Osteoblast (primary cell): Measurements from ENCODE around the gene OPA1. TPM values are rescaled to one million over a fixed set of nuclear protein-coding genes. Genes with fewer than 3 reads are reported as not detected.

ENCODE experiments used
- DNase-seq: peaks from one replicate; pipeline ENCODE4 v3.0.0; 2011; ENCODE audit warnings: low spot score, mixed read lengths; ENCODE audit not compliant: insufficient read length; ENCODE audit errors: missing footprints
- H2AFZ ChIP-seq: 2 replicates; pipeline ENCODE4 v1.6.0; 2011; ENCODE audit warnings: mild to moderate bottlenecking, low read length
- H3K27ac ChIP-seq: 2 replicates; pipeline ENCODE4 v1.5.1; 2011; ENCODE audit warnings: mild to moderate bottlenecking, low read depth, low read length, moderate library complexity
- H3K27me3 ChIP-seq: 2 replicates; pipeline ENCODE4 v1.6.0; 2012; ENCODE audit warnings: mild to moderate bottlenecking, control low read depth, inconsistent platforms, low read length, moderate library complexity; ENCODE audit not compliant: insufficient read depth
- H3K36me3 ChIP-seq: 2 replicates; pipeline ENCODE4 v1.5.1; 2011; ENCODE audit warnings: mild to moderate bottlenecking, low read length, control low read depth, moderate library complexity; ENCODE audit not compliant: insufficient read depth
- H3K4me1 ChIP-seq: 2 replicates; pipeline ENCODE4 v1.5.1; 2011; ENCODE audit warnings: mild to moderate bottlenecking, low read length, control low read depth, moderate library complexity; ENCODE audit not compliant: insufficient read depth
- H3K4me2 ChIP-seq: 2 replicates; pipeline ENCODE4 v1.6.0; 2011; ENCODE audit warnings: mild to moderate bottlenecking, low read length; ENCODE audit not compliant: insufficient read depth
- H3K4me3 ChIP-seq: fragments of 200-600 bp; sonication (generic); 3 replicates; pipeline ENCODE4 v1.5.1; 2012; ENCODE audit warnings: mild to moderate bottlenecking, low read length, inconsistent platforms; ENCODE audit not compliant: insufficient read depth
- H3K79me2 ChIP-seq: 2 replicates; pipeline ENCODE4 v1.6.0; 2012; ENCODE audit warnings: mild to moderate bottlenecking, low read length, control low read depth, inconsistent platforms; ENCODE audit not compliant: insufficient read depth
- H3K9me3 ChIP-seq: 2 replicates; pipeline ENCODE4 v1.5.1; 2011; ENCODE audit warnings: low read depth, low read length, control low read depth
- H4K20me1 ChIP-seq: 2 replicates; pipeline ENCODE4 v1.6.0; 2012; ENCODE audit warnings: mild to moderate bottlenecking, low read length, control low read depth; ENCODE audit not compliant: insufficient read depth
- total RNA-seq: library from RNA; depleted of rRNA; stranded (reverse); fragments of >200 nt; gene quantifications from 2 replicates; pipeline ENCODE4 v1.2.3, GENCODE V29; 2012
- TF ChIP-seq, protein P1 (sequence below): IDR thresholded peaks from 2 replicates; pipeline ENCODE4 v1.5.1; 2011; ENCODE audit warnings: mild to moderate bottlenecking, low read depth, low read length, moderate library complexity; ENCODE audit errors: extremely low read depth

Gene OPA1
- total RNA-seq, 1 donor: 77.4 TPM

DNA sequence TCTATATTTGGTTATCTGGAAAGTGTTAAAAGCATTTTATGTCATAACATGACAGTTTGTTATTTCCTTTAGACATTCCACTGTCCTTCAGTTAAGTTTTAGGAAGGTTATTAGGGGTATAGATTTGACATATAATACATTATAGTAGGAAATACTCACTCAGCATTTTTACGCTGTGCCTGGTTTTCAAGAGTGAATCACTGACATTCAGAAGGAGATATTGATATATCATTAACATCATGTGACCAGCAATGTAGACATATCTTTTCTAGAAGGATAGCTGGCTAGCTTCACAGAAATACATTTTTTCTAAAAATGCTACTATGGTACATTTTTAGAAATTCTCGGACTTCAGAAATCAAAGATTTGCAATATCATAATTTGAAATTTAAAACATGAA, 57.6 kb downstream of the OPA1 start:
- H3K27me3 ChIP-seq: no peaks in the 10 kb centered on the region
- H3K27ac ChIP-seq: no peak overlapping the region
- TF ChIP-seq, protein P1, sequence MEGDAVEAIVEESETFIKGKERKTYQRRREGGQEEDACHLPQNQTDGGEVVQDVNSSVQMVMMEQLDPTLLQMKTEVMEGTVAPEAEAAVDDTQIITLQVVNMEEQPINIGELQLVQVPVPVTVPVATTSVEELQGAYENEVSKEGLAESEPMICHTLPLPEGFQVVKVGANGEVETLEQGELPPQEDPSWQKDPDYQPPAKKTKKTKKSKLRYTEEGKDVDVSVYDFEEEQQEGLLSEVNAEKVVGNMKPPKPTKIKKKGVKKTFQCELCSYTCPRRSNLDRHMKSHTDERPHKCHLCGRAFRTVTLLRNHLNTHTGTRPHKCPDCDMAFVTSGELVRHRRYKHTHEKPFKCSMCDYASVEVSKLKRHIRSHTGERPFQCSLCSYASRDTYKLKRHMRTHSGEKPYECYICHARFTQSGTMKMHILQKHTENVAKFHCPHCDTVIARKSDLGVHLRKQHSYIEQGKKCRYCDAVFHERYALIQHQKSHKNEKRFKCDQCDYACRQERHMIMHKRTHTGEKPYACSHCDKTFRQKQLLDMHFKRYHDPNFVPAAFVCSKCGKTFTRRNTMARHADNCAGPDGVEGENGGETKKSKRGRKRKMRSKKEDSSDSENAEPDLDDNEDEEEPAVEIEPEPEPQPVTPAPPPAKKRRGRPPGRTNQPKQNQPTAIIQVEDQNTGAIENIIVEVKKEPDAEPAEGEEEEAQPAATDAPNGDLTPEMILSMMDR: no peak
- H4K20me1 ChIP-seq: no peaks in the 10 kb centered on the region
- H3K4me1 ChIP-seq: no peaks in the 10 kb centered on the region
- H3K79me2 ChIP-seq: no peaks in the 10 kb centered on the region
- no peak overlapping the region for H3K4me2 ChIP-seq
- no peaks in the 10 kb centered on the region for H3K9me3 ChIP-seq
- no peak overlapping the region for H2AFZ ChIP-seq
- peaks cover 29% of the 10 kb centered on the region for H3K36me3 ChIP-seq
- no peak overlapping the region for H3K4me3 ChIP-seq
- DNase-seq: no peak

DNA sequence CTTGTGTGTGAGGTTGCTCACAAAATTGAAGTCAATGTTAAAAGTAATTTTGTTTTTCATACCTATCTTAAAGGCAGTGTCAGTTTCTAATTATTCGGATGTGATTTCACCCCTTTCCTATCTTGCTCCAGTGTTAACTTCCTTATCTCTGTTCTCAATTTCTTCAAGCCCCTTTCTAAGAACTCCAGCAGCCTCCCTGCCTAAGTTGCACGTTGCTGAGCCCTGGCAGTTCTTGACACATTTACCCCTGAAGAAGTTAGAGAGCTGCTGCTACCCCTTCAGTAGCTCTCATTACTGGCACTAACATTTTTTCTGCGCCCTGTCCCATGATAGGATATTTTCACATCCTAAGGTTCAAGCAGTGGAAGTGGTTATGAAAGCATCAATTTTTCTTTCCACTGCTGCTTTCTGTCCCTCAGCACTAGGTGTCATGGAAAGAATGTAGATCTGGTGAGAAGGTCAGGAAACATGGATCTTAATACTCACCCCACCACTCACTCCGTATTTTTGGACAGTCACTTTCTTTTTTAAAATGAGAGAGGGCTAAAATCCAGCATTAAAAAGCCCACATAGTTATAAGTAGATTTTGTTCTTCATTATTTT, 62.9 kb downstream of the OPA1 start:
- no peaks in the 10 kb centered on the region for H4K20me1 ChIP-seq
- no peak overlapping the region for H3K4me2 ChIP-seq
- TF ChIP-seq, protein P1: no peak
- H3K27ac ChIP-seq: no peak overlapping the region
- peaks cover 39% of the 10 kb centered on the region for H3K36me3 ChIP-seq
- H3K4me1 ChIP-seq: no peaks in the 10 kb centered on the region
- H3K4me3 ChIP-seq: no peak overlapping the region
- H3K79me2 ChIP-seq: no peaks in the 10 kb centered on the region
- DNase-seq: no peak
- no peaks in the 10 kb centered on the region for H3K27me3 ChIP-seq
- no peaks in the 10 kb centered on the region for H3K9me3 ChIP-seq
- H2AFZ ChIP-seq: no peak overlapping the region

DNA sequence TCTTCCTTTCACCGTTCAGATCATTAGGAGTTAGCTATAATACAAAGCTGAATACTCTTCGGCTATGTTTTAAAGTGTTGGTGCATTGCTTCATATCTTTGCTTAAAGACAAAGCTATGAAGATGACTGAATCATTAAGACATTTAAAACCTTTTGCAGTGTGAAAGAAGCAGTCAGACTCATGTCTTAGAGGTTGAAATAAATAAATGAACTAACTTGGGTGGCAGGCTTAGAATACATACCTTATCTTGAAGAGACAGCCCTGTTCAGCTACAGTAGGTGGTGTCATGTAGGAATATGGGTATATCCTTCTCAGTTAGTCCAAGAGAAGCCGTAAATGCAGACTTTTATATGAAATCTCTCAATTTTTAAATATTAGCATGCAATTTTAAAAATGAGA, 63.4 kb downstream of the OPA1 start:
- Histone ChIP-seq H4K20me1 (no peaks in the 10 kb centered on the region), H2AFZ (no peak overlapping the region), H3K36me3 (peaks cover 41% of the 10 kb centered on the region), H3K79me2 (no peaks in the 10 kb centered on the region), H3K27ac (no peak overlapping the region), H3K27me3 (no peaks in the 10 kb centered on the region), H3K4me1 (no peaks in the 10 kb centered on the region), H3K9me3 (no peaks in the 10 kb centered on the region), H3K4me3 (no peak overlapping the region), H3K4me2 (no peak overlapping the region)
- no peak for DNase-seq
- TF ChIP-seq, protein P1: no peak

DNA sequence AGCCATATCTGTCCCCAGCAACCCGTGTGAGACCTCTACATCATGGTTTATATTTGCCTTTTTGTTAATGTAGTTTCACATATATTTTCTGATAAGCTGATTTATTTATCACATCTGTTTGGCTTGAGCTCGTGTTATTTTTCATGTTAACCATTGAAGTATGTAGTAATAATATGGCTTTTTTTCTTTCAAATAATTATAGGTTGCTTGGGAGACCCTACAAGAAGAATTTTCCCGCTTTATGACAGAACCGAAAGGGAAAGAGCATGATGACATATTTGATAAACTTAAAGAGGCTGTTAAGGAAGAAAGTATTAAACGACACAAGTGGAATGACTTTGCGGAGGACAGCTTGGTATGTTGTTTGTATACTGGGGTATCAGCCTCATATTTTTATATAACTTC, 63.9 kb downstream of the OPA1 start:
- no peak for DNase-seq
- H3K79me2 ChIP-seq: no peaks in the 10 kb centered on the region
- H3K4me3 ChIP-seq: no peak overlapping the region
- no peak overlapping the region for H3K27ac ChIP-seq
- H2AFZ ChIP-seq: no peak overlapping the region
- H4K20me1 ChIP-seq: no peaks in the 10 kb centered on the region
- no peaks in the 10 kb centered on the region for H3K27me3 ChIP-seq
- H3K4me1 ChIP-seq: no peaks in the 10 kb centered on the region
- TF ChIP-seq, protein P1: no peak
- H3K4me2 ChIP-seq: no peak overlapping the region
- H3K36me3 ChIP-seq: peaks cover 46% of the 10 kb centered on the region
- H3K9me3 ChIP-seq: no peaks in the 10 kb centered on the region
